ENCODE measurements around the gene FAM156B. TPM values are rescaled to one million over a fixed set of nuclear protein-coding genes. Genes with fewer than 3 reads are reported as not detected.
"Not testable (repeated sequence)": the region's sequence is repeated elsewhere in the genome, so short reads cannot be mapped to it uniquely, and the experiment has no call there.

The FAM156B gene, protein sequence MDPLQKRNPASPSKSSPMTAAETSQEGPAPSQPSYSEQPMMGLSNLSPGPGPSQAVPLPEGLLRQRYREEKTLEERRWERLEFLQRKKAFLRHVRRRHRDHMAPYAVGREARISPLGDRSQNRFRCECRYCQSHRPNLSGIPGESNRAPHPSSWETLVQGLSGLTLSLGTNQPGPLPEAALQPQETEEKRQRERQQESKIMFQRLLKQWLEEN
- polyA plus RNA-seq (2013): 9.1 TPM

DNA sequence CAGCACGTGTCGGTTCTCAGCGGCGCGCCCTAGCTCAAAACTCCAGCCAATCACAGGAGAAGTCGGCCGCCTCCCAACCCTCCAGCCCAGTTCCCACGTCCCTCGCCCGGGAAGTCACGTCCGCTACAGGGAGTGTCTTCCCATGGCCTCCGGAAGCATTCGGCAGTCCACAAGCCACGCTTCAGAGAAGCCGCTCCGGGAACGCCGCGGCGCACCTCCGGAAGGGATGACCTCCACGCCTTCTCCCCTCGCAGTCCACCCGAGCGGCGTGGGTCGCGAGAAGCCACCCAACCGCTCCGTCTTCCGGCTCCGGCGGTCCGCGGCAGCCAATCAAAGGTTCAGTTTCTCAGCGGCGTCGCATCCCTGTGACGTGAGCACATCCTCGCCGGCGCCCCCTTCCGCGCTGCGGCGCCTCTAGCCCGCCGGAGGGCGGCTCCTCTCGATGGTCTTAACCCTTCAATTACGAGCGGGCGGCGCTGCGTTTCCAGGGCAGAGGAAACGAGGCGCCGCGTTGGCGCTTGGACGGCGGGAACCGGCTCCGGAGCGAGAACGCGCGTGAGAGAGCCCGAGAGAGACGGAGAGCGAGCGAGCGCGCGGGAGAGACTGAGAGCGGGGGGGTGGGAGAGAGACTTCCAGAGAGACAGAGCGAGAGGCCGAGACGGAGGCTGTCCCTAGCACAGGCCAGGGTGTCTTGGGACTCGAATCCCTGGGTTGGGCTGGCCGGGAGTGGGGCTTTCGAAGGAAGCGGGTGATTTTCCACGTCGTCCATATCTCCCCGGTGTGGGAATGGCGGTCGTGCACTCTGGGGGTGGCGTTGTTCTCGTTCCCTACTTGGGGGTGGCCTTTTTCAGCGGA lies at the start of gene FAM156B:
Gene FAM156B (plus strand): TSS at position 476 of the 855 bp plus-strand sequence. CDS start 9,896 bp downstream, outside the sequence.
- H3K27ac ChIP-seq (ENCODE audit: insufficient read depth in 1 of 2, low read depth in 1 of 2, low read length in 2 of 2, poor library complexity in 1 of 2, severe bottlenecking in 2 of 2); CTCF ChIA-PET; H3K4me3 ChIP-seq (ENCODE audit: control insufficient read depth in 1 of 7, extremely low read depth in 1 of 7, insufficient read depth in 4 of 7, low read depth in 2 of 7, low read length in 6 of 7); DNase-seq; H3K36me3 ChIP-seq (ENCODE audit: control insufficient read depth in 4 of 4, insufficient read depth in 4 of 4, low read length in 3 of 4); H3K4me1 ChIP-seq (ENCODE audit: control extremely low read depth in 1 of 4, control insufficient read depth in 4 of 4, insufficient read depth in 4 of 4, low read length in 3 of 4); H3K9me3 ChIP-seq (ENCODE audit: control extremely low read depth in 1 of 5, control insufficient read depth in 4 of 5, insufficient read depth in 2 of 5, low read depth in 1 of 5, low read length in 4 of 5); H3K27me3 ChIP-seq (replicated peaks in 2 of 5; ENCODE audit: control insufficient read depth in 4 of 5, insufficient read depth in 5 of 5, low read length in 4 of 5); POLR2A ChIA-PET: not testable (repeated sequence)
- no CpG with 5 or more reads among the region's 92 CpGs for WGBS (ENCODE audit: insufficient coverage)

DNA sequence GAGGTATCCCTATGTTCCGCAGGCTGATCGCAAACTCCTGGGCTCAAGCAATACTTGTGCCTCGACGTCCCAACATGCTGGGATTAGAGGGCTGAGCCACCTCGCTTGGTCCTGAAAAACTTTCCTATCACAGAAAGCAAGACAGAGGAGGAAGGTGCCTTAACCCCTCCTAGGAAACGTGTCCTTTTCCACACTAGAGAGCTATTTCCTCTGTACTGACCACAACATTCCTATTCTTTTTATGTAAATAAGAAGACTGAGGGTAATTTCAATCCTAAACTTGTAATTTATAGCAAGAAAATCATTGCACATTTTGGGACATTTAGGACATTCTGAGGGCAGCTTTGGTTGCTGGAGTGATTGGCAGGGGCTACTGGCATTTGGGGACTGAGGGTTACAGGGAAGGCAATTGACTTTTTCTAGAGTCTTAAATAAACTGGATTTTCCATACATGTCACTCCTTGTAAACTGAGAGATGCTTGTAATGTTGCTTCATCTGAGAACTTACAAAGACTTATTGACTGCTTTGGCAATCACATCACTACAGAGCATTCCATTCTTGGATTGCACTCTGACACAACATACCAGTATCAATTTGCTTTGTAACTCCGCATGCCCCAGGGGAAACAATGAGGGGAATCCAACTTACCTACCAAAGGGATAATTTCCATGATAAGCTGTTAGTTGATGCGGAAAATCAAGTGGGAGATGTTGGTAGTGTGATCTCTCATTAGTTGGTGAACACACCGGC lies 44.8 kb upstream of the FAM156B start:
- CTCF ChIA-PET: no interaction called here
- POLR2A ChIA-PET: interaction anchor here (0.7 kb wide), 1 partner anchor 54 kb away, joined by 3 read pairs; no protein-coding TSS in a partner anchor
- no peak overlapping the region for H3K27ac ChIP-seq (ENCODE audit: insufficient read depth in 1 of 2, low read depth in 1 of 2, low read length in 2 of 2, poor library complexity in 1 of 2, severe bottlenecking in 2 of 2)

DNA sequence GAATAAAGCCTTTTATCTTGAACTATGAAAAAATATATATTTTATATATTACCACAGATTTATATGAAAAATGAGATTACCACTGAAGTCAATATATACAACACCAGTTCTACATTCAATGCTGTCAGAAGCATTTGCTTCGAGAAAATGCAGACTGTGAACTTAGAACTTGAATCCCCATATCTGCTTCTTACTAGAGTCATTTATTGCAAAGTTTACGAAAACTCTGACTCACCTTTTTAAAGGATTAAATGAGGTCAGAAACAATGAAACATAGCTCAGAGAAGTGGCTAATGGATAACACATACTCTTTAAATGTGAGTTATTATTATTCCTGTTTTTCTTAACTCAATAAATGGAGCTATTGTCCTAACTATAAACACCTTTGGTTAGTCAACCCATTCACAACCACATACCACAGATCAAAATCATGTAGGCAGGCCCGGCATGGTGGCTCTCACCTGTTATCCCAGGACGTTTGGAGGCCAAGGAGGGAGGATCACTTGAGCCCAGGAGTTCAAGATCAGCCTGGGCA lies 40.1 kb upstream of the FAM156B start:
- H3K9me3 ChIP-seq (ENCODE audit: control extremely low read depth in 1 of 5, control insufficient read depth in 4 of 5, insufficient read depth in 2 of 5, low read depth in 1 of 5, low read length in 4 of 5); H3K4me1 ChIP-seq (ENCODE audit: control extremely low read depth in 1 of 4, control insufficient read depth in 4 of 4, insufficient read depth in 4 of 4, low read length in 3 of 4); DNase-seq; CTCF ChIA-PET; H3K4me3 ChIP-seq (ENCODE audit: control insufficient read depth in 1 of 7, extremely low read depth in 1 of 7, insufficient read depth in 4 of 7, low read depth in 2 of 7, low read length in 6 of 7); H3K36me3 ChIP-seq (ENCODE audit: control insufficient read depth in 4 of 4, insufficient read depth in 4 of 4, low read length in 3 of 4); H3K27ac ChIP-seq (ENCODE audit: insufficient read depth in 1 of 2, low read depth in 1 of 2, low read length in 2 of 2, poor library complexity in 1 of 2, severe bottlenecking in 2 of 2): not testable (repeated sequence)
- 60% methylated on average over 1 of the region's 4 CpGs for WGBS (ENCODE audit: insufficient coverage)
- H3K27me3 ChIP-seq (replicated peaks in 2 of 5; ENCODE audit: control insufficient read depth in 4 of 5, insufficient read depth in 5 of 5, low read length in 4 of 5): peaks cover 0 to 17% (median 0%) of the 10 kb centered on the region in 5 experiments
- POLR2A ChIA-PET: interaction anchor here (0.6 kb wide), 1 partner anchor 1011 kb away, joined by 4 read pairs; no protein-coding TSS in a partner anchor

More for the DNA sequence above, 44.8 kb upstream of the FAM156B start:
- 88% methylated on average over 6 of the region's 9 CpGs for WGBS (ENCODE audit: insufficient coverage)
- no peaks in the 10 kb centered on the region for H3K36me3 ChIP-seq (ENCODE audit: control insufficient read depth in 4 of 4, insufficient read depth in 4 of 4, low read length in 3 of 4)
- DNase-seq: no peak
- H3K4me3 ChIP-seq (ENCODE audit: control insufficient read depth in 1 of 7, extremely low read depth in 1 of 7, insufficient read depth in 4 of 7, low read depth in 2 of 7, low read length in 6 of 7): no peak overlapping the region
- peaks cover 0 to 8% (median 0%) of the 10 kb centered on the region in 5 experiments for H3K9me3 ChIP-seq (ENCODE audit: control extremely low read depth in 1 of 5, control insufficient read depth in 4 of 5, insufficient read depth in 2 of 5, low read depth in 1 of 5, low read length in 4 of 5)
- peaks cover 0 to 40% (median 0%) of the 10 kb centered on the region in 5 experiments for H3K27me3 ChIP-seq (replicated peaks in 2 of 5; ENCODE audit: control insufficient read depth in 4 of 5, insufficient read depth in 5 of 5, low read length in 4 of 5)
- no peaks in the 10 kb centered on the region for H3K4me1 ChIP-seq (ENCODE audit: control extremely low read depth in 1 of 4, control insufficient read depth in 4 of 4, insufficient read depth in 4 of 4, low read length in 3 of 4)

DNA sequence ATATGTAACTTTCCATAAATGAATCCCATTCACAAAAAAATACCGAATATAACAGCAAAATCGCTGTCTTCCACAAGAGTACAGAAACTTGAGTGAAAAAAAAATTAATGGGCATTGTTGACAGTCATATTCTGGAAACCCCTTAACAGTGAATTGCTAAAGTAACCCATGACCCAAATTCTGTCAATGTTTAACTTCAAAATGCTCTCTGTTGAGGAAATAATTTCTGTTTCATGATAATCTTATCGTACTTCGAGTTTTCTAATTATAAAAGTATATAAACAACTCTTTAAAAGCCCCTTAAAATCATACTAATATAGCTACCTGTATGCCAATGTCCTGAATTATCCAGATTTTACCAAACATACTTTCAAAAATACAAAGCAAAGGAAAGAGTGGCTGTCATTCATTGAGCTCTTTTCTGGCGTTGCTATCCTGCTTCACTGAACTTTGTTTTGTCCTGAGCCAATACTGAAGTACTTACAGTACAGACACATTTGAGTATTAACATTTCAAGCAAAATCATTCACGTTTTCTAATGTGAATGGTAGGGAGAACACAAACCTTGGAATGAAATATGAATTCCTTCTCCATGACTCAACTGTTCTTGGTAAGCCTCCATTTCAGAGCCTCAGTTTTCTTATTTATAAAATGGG lies 31.7 kb upstream of the FAM156B start:
- Histone ChIP-seq H3K27ac (ENCODE audit: insufficient read depth in 1 of 2, low read depth in 1 of 2, low read length in 2 of 2, poor library complexity in 1 of 2, severe bottlenecking in 2 of 2) (no peak overlapping the region), H3K9me3 (ENCODE audit: control extremely low read depth in 1 of 5, control insufficient read depth in 4 of 5, insufficient read depth in 2 of 5, low read depth in 1 of 5, low read length in 4 of 5) (no peaks in the 10 kb centered on the region), H3K27me3 (replicated peaks in 2 of 5; ENCODE audit: control insufficient read depth in 4 of 5, insufficient read depth in 5 of 5, low read length in 4 of 5) (peaks cover 0 to 28% (median 0%) of the 10 kb centered on the region in 5 experiments), H3K4me1 (ENCODE audit: control extremely low read depth in 1 of 4, control insufficient read depth in 4 of 4, insufficient read depth in 4 of 4, low read length in 3 of 4) (no peaks in the 10 kb centered on the region), H3K4me3 (ENCODE audit: control insufficient read depth in 1 of 7, extremely low read depth in 1 of 7, insufficient read depth in 4 of 7, low read depth in 2 of 7, low read length in 6 of 7) (no peak overlapping the region), H3K36me3 (ENCODE audit: control insufficient read depth in 4 of 4, insufficient read depth in 4 of 4, low read length in 3 of 4) (no peaks in the 10 kb centered on the region)
- DNase-seq: no peak
- WGBS (ENCODE audit: insufficient coverage): 80% methylated on average over 1 of the region's 6 CpGs
- ChIA-PET POLR2A (no interaction called here), CTCF (no interaction called here)

DNA sequence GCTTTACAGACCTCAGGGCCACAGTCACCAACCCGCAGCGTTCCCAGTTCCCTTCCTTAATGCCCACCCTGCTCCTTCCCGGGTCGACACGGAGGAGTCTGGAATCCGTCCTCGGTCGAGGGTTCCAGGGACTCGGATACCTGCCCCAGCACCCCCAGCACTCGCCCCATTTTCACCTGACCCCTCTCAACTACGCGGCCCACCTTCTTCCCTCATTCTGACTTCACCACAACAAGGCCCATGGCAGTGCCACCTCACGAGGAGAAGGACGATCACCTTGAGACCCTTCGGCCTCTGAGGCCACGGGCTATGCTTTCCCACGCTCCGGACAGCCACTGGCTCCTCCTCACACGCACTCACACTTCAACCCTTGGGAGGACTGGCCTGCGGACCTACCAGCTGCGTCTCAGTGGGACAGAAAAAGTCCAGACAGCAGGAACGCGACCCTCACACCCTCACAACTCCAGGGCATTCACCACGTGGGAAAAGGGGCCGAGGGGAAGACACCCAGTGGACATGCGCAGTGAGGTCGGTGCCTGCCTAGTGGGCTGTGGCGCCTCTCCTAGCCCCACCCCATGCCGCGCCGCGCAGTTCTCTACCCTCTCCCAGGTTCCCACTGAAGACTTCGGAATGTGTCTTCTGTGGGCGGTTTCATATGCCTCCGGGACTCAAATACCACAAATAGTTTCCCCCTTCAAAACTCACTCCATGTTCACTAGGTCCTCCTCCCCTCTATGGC lies 29.4 kb upstream of the FAM156B start, which contains the start of gene XAGE3:
Gene XAGE3 (minus strand): TSS at position 474 of the 739 bp plus-strand sequence. CDS start 950 bp downstream, outside the sequence.
- 81% methylated on average over 25 of the region's 35 CpGs for WGBS (ENCODE audit: insufficient coverage)
- CTCF ChIA-PET: no interaction called here
- DNase-seq: no peak
- no peak within 1 kb of the TSS for H3K4me3 ChIP-seq (ENCODE audit: control insufficient read depth in 1 of 7, extremely low read depth in 1 of 7, insufficient read depth in 4 of 7, low read depth in 2 of 7, low read length in 6 of 7)
- no peak within 1 kb of the TSS for H3K27ac ChIP-seq (ENCODE audit: insufficient read depth in 1 of 2, low read depth in 1 of 2, low read length in 2 of 2, poor library complexity in 1 of 2, severe bottlenecking in 2 of 2)
- no peaks in the 10 kb centered on the region for H3K9me3 ChIP-seq (ENCODE audit: control extremely low read depth in 1 of 5, control insufficient read depth in 4 of 5, insufficient read depth in 2 of 5, low read depth in 1 of 5, low read length in 4 of 5)
- H3K4me1 ChIP-seq (ENCODE audit: control extremely low read depth in 1 of 4, control insufficient read depth in 4 of 4, insufficient read depth in 4 of 4, low read length in 3 of 4): no peaks in the 10 kb centered on the region
- H3K36me3 ChIP-seq (ENCODE audit: control insufficient read depth in 4 of 4, insufficient read depth in 4 of 4, low read length in 3 of 4): no peaks in the 10 kb centered on the region
- POLR2A ChIA-PET: no interaction called here
- peaks cover 0 to 36% (median 0%) of the 10 kb centered on the region in 5 experiments for H3K27me3 ChIP-seq (replicated peaks in 2 of 5; ENCODE audit: control insufficient read depth in 4 of 5, insufficient read depth in 5 of 5, low read length in 4 of 5)

DNA sequence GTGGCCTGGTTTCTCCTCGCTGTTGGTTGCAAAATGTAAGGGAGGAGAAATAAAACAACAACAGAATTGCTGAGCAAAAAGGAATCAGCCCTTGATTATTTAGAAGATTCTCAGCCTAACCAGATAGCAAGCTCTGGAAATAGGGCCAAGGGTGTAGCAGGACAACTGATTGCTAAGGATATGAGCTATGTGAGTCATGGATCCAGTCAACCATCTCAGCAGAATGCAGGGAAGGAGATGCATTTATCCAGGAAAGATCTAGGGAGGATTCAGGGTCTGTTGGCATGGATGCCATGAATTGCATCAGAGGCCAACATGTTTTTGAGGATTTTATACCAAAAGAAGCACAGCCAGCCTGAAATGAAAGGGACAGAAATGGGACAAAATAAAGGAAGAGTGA lies 27.1 kb upstream of the FAM156B start:
- no peaks in the 10 kb centered on the region for H3K36me3 ChIP-seq (ENCODE audit: control insufficient read depth in 4 of 4, insufficient read depth in 4 of 4, low read length in 3 of 4)
- no peaks in the 10 kb centered on the region for H3K9me3 ChIP-seq (ENCODE audit: control extremely low read depth in 1 of 5, control insufficient read depth in 4 of 5, insufficient read depth in 2 of 5, low read depth in 1 of 5, low read length in 4 of 5)
- no peaks in the 10 kb centered on the region for H3K4me1 ChIP-seq (ENCODE audit: control extremely low read depth in 1 of 4, control insufficient read depth in 4 of 4, insufficient read depth in 4 of 4, low read length in 3 of 4)
- no peak overlapping the region for H3K4me3 ChIP-seq (ENCODE audit: control insufficient read depth in 1 of 7, extremely low read depth in 1 of 7, insufficient read depth in 4 of 7, low read depth in 2 of 7, low read length in 6 of 7)
- no peak for DNase-seq
- ChIA-PET CTCF (no interaction called here), POLR2A (no interaction called here)
- H3K27me3 ChIP-seq (replicated peaks in 2 of 5; ENCODE audit: control insufficient read depth in 4 of 5, insufficient read depth in 5 of 5, low read length in 4 of 5): peaks cover 0 to 41% (median 0%) of the 10 kb centered on the region in 5 experiments
- 60% methylated on average over 1 of the region's 1 CpG for WGBS (ENCODE audit: insufficient coverage)
- no peak overlapping the region for H3K27ac ChIP-seq (ENCODE audit: insufficient read depth in 1 of 2, low read depth in 1 of 2, low read length in 2 of 2, poor library complexity in 1 of 2, severe bottlenecking in 2 of 2)
